H1 (cell line): ENCODE results near the gene SSTR4. TPM values are rescaled to one million over a fixed set of nuclear protein-coding genes. Genes with fewer than 3 reads are reported as not detected.

Experiments
- ASH2L ChIP-seq: fragments of 200-600, 300-600 bp; sonication (generic); IDR thresholded peaks from one replicate; pipeline ENCODE4 v1.7.1; 2017; ENCODE audit warnings: low read length
- ATF3 ChIP-seq: IDR thresholded peaks from 2 replicates; pipeline ENCODE4 v1.6.1; 2011; ENCODE audit warnings: low read depth, mild to moderate bottlenecking, low read length; ENCODE audit not compliant: insufficient read depth
- CTBP2 ChIP-seq: IDR thresholded peaks from 2 replicates; pipeline ENCODE4 v1.7.0; 2011; ENCODE audit warnings: borderline replicate concordance, mild to moderate bottlenecking, moderate library complexity, mixed read lengths, low read length; ENCODE audit not compliant: insufficient read depth, insufficient read length
- FOSL1 ChIP-seq: IDR thresholded peaks from 2 replicates; pipeline ENCODE4 v1.6.1; 2011; ENCODE audit warnings: mild to moderate bottlenecking, low read depth, low read length, moderate library complexity; ENCODE audit not compliant: insufficient read depth
- HDAC6 ChIP-seq: IDR thresholded peaks from one replicate; pipeline ENCODE4 v1.7.1; 2012; ENCODE audit warnings: low read depth, mild to moderate bottlenecking, inconsistent platforms, low read length, moderate library complexity
- KDM1A ChIP-seq: fragments of 200-600, 300-600 bp; sonication (generic); IDR thresholded peaks from 2 replicates; pipeline ENCODE4 v1.7.1; 2016; ENCODE audit warnings: mild to moderate bottlenecking, low read length, borderline replicate concordance
- MAFK ChIP-seq: IDR thresholded peaks from 2 replicates; pipeline ENCODE4 v1.6.1; 2012; ENCODE audit warnings: low read depth, mild to moderate bottlenecking, improper control_type of control experiment, low read length
- RNF2 ChIP-seq: fragments of 200-900, 300-1000 bp; sonication (generic); IDR thresholded peaks from 2 replicates; pipeline ENCODE4 v1.7.1; 2016; ENCODE audit warnings: borderline replicate concordance, low read depth, mild to moderate bottlenecking, antibody characterized with exemption, low read length; ENCODE audit not compliant: poor library complexity, severe bottlenecking; ENCODE audit errors: missing control alignments
- RXRA ChIP-seq: IDR thresholded peaks from 2 replicates; pipeline ENCODE4 v1.6.1; 2011; ENCODE audit warnings: low read depth, mild to moderate bottlenecking, low read length, moderate library complexity; ENCODE audit not compliant: insufficient read depth
- SIRT6 ChIP-seq: IDR thresholded peaks from one replicate; pipeline ENCODE4 v1.7.1; 2012; ENCODE audit warnings: low read length, inconsistent platforms
- SRF ChIP-seq: IDR thresholded peaks from 2 replicates; pipeline ENCODE4 v1.6.1; 2011; ENCODE audit warnings: mild to moderate bottlenecking, low read depth, low read length, moderate library complexity
- polyA plus RNA-seq, 7 experiments: library from polyadenylated mRNA; depleted of rRNA in 3 of 7; stranded (reverse) in 5 of 7; unstranded in 2 of 7; fragments of >200 nt in 5 of 7; fragments of 200-250 nt in 2 of 7; gene quantifications; 1 replicate in 5 of 7; 2 replicates in 1 of 7; 4 replicates in 1 of 7; pipeline versions ENCODE4 v1.2.1 to v1.2.3, GENCODE V29; 2011 to 2013; ENCODE audit warnings: missing spikeins in 2 of 7, mixed read lengths in 2 of 7
- total RNA-seq: library from RNA; stranded (reverse); fragmentation: NEBNext Ultra II Directional; extraction: Animal tissue kit (Norgen Biotek cat#: 25700); gene quantifications from 2 replicates; pipeline ENCODE4 v1.2.1, GENCODE V29; 2021

Gene SSTR4
- total and polyA plus RNA-seq, 2 of the 8 experiments (the other 6 are each of a cell fraction or from before 2014, with no cell fraction given): 0.05 TPM; not detected in 1

- TF ChIP-seq RNF2: no peak
- no peak for TF ChIP-seq ASH2L
- no peak for TF ChIP-seq KDM1A
- no peak for TF ChIP-seq SRF
- no peak for TF ChIP-seq CTBP2
- no peak for TF ChIP-seq FOSL1
- no peak for TF ChIP-seq HDAC6
- TF ChIP-seq RXRA: no peak
- no peak for TF ChIP-seq ATF3
- TF ChIP-seq MAFK: no peak
- TF ChIP-seq SIRT6: no peak
- TF ChIP-seq, all 59 proteins: peak for 0
Observed at GRCh38 chr20:23007886-23008655, 27.0 kb upstream of the SSTR4 start (continued).
